Omental fat pad (tissue), 4 donors: Measurements from ENCODE around the gene INS. TPM values are rescaled to one million over a fixed set of nuclear protein-coding genes. Genes with fewer than 3 reads are reported as not detected.

ENCODE experiments used
- ATAC-seq: fragments of 150-250 bp; one replicate; pipeline ENCODE4 v1.9.1; 2016; ENCODE audit warnings: mild to moderate bottlenecking, moderate library complexity; ENCODE audit not compliant: low FRiP score
- DNase-seq: peaks from one replicate; pipeline ENCODE4 v3.0.0-alpha.2; 2019; ENCODE audit warnings: low spot score
- total RNA-seq, 4 donors: library from RNA; depleted of rRNA; stranded (reverse); fragments of >200 nt; gene quantifications; one replicate each; pipeline ENCODE4 v1.1.0, GENCODE V29; 2016
- TF ChIP-seq, protein P1 (sequence below), 3 donors: fragments of 450-650 bp; IDR thresholded peaks; one replicate each; pipeline ENCODE4 v1.5.1; 2016 to 2017; ENCODE audit warnings: antibody characterized with exemption in 3 of 3, mild to moderate bottlenecking in 3 of 3, moderate library complexity in 2 of 3

INS gene
- total RNA-seq, 4 donors from 2014 or later: not detected

DNA sequence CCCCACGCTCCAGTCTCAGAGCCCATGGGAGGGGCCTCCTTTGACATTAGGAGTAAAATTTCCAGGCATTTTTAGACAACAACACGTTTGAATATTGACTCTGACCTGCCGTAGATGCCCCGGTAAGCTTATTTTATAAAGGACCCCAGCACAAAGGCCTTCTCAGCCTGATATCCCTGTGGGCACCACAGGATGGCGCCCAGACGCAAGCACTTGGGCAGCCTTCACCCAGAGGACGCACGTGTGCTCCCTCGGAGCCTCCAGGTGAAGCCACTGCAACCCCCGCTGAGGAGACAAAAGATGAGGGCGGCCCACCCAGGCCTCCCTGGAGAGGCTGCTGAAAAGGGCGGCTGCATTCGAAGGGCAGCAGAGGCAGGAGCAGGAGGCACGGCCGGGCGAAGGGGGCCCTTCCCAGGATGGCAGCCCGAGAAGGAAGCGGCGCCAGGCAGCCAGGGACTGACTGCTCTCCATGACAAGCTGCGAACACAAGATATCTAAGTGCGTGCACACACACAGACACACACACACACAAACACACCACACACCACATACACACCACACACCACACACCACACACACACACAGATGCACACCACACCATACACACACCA is 25.8 kb upstream of the INS start:
- no peak for DNase-seq
- no peak for ATAC-seq
- TF ChIP-seq, protein P1, sequence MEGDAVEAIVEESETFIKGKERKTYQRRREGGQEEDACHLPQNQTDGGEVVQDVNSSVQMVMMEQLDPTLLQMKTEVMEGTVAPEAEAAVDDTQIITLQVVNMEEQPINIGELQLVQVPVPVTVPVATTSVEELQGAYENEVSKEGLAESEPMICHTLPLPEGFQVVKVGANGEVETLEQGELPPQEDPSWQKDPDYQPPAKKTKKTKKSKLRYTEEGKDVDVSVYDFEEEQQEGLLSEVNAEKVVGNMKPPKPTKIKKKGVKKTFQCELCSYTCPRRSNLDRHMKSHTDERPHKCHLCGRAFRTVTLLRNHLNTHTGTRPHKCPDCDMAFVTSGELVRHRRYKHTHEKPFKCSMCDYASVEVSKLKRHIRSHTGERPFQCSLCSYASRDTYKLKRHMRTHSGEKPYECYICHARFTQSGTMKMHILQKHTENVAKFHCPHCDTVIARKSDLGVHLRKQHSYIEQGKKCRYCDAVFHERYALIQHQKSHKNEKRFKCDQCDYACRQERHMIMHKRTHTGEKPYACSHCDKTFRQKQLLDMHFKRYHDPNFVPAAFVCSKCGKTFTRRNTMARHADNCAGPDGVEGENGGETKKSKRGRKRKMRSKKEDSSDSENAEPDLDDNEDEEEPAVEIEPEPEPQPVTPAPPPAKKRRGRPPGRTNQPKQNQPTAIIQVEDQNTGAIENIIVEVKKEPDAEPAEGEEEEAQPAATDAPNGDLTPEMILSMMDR (IDR thresholded peaks at IDR 0.05): no peak

DNA sequence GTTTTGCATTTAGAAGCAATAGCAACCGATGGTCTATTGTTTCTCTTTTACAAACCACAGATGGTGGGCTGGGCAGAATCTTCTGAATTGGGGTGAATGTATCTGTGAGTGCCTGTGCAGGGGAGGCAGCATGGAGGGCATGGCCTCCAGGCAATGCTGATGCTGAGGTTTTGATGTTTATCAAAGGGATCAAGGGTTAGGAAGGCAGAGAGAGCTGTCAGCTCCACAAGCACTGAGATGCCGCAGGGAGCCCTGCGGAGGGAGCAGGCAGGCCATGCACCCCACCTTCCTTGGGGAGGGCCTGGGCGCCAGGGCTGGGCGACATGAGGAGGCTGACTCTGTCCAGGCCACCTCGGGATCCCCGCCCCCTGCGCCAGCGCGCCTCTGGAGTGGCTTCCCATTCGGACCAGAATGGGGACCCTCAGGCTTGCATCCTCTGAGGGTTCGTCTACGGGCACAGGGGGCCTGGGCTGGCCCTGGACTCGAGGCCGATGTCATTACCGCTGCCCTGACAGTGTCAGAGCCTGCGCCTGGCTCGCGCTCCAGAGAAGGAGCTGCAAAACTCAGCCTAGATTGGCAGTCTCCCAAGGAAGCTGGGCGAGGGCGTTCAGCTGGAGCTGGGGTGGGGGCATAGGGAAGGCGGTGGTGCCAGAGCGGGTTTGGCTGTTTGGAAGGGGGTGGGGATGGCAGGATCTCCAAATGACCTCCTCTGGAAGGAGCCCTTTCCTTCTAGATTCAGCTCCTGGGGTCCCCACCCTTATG is 24.5 kb upstream of the INS start:
- ATAC-seq (no peak), DNase-seq (no peak)
- TF ChIP-seq, protein P1 (IDR thresholded peaks at IDR 0.05): no peak

DNA sequence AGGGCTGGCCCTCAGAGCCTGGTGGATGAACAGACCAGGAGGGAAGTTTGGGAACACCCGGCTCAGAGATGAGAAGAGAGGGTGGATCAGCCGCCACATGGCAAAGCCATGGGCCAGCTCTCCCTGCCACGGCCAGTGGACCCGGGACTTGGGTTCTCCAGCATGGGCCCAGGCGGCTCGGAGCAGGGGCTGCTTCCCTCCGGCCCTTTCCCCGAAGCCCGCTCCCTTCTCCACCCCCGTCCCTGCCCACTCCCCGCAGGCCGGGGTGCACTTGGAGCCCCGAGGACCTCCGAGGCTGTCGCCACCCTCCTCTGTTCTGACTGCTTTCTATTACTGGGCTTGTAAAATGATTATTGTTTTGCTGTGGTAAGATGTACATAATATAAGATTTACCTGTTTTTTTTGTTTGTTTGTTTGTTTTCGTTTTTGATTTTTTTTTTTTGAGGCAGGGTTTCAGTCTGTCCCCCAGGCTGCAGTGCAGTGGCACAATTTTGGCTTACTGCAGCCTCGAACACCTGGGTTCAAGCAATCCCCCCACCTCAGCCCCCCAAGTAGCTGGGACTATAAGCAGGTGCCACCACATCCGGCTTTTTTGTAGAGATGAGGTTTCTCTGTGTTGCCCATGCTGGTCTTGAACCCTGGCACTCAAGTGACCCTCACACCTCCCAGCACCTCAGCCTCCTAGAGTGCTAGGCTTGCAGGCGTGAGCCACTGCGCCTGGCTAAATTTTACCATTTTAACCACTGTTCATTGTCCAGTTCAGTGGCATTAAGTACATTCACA is 21.9 kb upstream of the INS start:
- TF ChIP-seq, protein P1 (IDR thresholded peaks at IDR 0.05): no peak
- DNase-seq (no peak), ATAC-seq (no peak)

DNA sequence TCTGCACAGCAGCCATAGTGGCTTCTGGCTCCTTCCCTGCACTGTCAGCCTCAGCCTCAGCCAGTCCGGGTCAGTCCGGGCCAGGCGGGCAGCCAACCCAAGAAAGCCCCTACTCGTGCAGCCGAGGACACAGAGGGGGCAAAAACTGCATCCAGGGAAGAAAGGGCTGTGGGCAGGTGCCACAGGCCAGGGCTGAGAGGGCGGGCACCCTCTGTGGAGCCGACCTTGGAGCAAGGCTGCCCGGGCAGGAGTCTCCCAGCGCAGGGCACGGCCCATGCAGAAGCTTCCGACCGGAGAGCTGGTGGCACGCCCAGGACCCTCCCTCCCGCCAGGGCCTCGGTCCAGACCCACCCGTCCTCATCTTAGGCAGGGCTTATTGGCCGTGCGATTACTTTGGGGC is 21.1 kb upstream of the INS start:
- no peak for ATAC-seq
- no peak for DNase-seq
- TF ChIP-seq, protein P1 (IDR thresholded peaks at IDR 0.05): no peak

DNA sequence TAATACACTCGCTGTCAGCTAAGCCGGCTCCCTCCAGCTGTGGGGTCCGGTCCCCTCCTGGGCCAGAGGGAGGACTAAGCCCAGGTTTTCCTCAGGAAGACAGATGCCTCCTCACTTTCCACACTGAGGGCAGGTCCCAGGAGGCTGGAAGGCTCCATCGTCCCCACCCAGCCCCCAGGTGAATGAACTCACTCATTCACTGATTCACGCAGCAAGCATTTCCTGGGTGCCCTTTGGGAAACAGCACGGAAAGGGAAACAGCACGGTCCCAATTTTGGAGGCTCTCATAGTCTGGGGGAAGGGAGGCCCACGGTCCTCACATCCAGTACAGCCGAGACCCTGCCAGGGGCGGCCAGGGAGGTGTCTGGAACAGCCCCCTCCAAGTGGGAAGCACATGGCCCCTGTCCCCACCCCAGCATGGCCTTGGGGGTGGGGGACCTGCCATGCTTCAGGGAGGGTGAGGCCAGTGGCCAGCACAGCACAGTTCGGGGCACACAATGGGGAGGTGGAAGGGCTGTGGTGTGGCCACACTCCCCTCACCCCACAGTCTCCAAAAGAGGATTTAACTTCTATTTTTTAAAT is 19.9 kb upstream of the INS start:
- DNase-seq: no peak
- TF ChIP-seq, protein P1 (IDR thresholded peaks at IDR 0.05): no peak
- ATAC-seq: no peak

DNA sequence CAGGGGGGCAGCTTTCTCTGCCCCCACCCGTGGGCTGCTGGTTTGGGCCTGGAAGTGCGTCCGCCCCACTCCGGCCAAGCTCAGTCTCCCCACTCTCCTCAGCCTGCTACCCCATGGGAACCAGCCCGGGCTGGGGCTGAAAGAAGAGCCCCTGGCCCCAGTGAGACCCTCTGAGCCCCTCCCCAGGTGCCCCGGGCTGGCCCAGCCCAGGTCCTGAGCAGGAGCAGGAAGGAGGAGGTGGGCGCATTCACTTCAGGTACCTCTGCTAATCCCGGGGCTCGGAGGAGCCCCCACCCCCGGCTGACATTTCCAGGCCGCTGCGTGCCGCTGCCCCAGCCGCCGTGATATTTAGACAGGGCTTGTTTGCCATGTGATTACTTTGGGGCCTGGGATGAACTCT is 19.3 kb upstream of the INS start:
- DNase-seq (no peak), ATAC-seq (no peak)
- TF ChIP-seq, protein P1 (IDR thresholded peaks at IDR 0.05): no peak
